GM12878 (cell line): ENCODE results near the gene ZBTB7B. TPM values are rescaled to one million over a fixed set of nuclear protein-coding genes. Genes with fewer than 3 reads are reported as not detected.

Source experiments
- BMI1 ChIP-seq: fragments of 450-650 bp; IDR thresholded peaks from 2 replicates; pipeline ENCODE4 v1.6.1; 2016; ENCODE audit warnings: mild to moderate bottlenecking, moderate library complexity, borderline replicate concordance
- CEBPZ ChIP-seq: fragments of 150-350 bp; IDR thresholded peaks from 2 replicates; pipeline ENCODE4 v1.6.1; 2016; ENCODE audit warnings: low read depth, low read length
- HDGF ChIP-seq: fragments of 450-650 bp; IDR thresholded peaks from 2 replicates; pipeline ENCODE4 v1.6.1; 2016; ENCODE audit warnings: antibody characterized with exemption
- KLF5 ChIP-seq: fragments of 450-650 bp; IDR thresholded peaks from 2 replicates; pipeline ENCODE4 v1.6.1; 2014; ENCODE audit warnings: mild to moderate bottlenecking; ENCODE audit not compliant: partially characterized antibody
- NBN ChIP-seq: fragments of 450-650 bp; IDR thresholded peaks from 2 replicates; pipeline ENCODE4 v1.6.1; 2016
- NFYA ChIP-seq: IDR thresholded peaks from 2 replicates; pipeline ENCODE4 v1.6.1; 2011; ENCODE audit warnings: low read depth, mild to moderate bottlenecking, low read length, improper control_type of control experiment, borderline replicate concordance
- POLR2AphosphoS5 ChIP-seq: IDR thresholded peaks from 2 replicates; pipeline ENCODE4 v1.6.1; 2011; ENCODE audit warnings: mild to moderate bottlenecking, low read length, inconsistent platforms
- SMAD1 ChIP-seq: fragments of 450-650 bp; IDR thresholded peaks from 2 replicates; pipeline ENCODE4 v1.6.1; 2018; ENCODE audit warnings: mild to moderate bottlenecking, low read depth; ENCODE audit not compliant: partially characterized antibody
- SMAD5 ChIP-seq: IDR thresholded peaks from 2 replicates; pipeline ENCODE4 v1.6.1; 2016; ENCODE audit warnings: antibody characterized with exemption, low read depth
- SP1 ChIP-seq: IDR thresholded peaks from one replicate; pipeline ENCODE4 v1.6.1; 2011; ENCODE audit warnings: low read depth, low read length
- SPI1 ChIP-seq: IDR thresholded peaks from 2 replicates; pipeline ENCODE4 v1.6.1; 2011; ENCODE audit warnings: low read depth, mild to moderate bottlenecking, low read length, moderate library complexity, borderline replicate concordance; ENCODE audit not compliant: insufficient read depth
- SREBF1 ChIP-seq: IDR thresholded peaks from 2 replicates; pipeline ENCODE4 v1.6.1; 2012; ENCODE audit warnings: mild to moderate bottlenecking, low read length
- polyA plus RNA-seq, 11 experiments: library from polyadenylated mRNA; depleted of rRNA in 4 of 11; unstranded in 6 of 11; stranded (reverse) in 5 of 11; fragments of >200 nt; fragmentation: Nextera tagmentation in 4 of 11; fragmentation: Illumina TruSeq in 1 of 11; extraction: Ambion mirVana in 4 of 11; extraction: Trizol in 1 of 11; gene quantifications; 1 replicate in 1 of 11; 2 replicates in 10 of 11; pipeline versions ENCODE4 v1.2.1 to v1.2.3, GENCODE V29; 2011 to 2016; ENCODE audit warnings: inconsistent platforms in 2 of 11, missing spikeins in 2 of 11, low read depth in 1 of 11
- total RNA-seq, 4 experiments: library from RNA; depleted of rRNA in 3 of 4; stranded (reverse); fragments of >200 nt in 3 of 4; fragmentation: Illumina TruSeq in 1 of 4; extraction: Trizol in 1 of 4; gene quantifications; 2 replicates each; pipeline versions ENCODE4 v1.2.1 to v1.2.3, GENCODE V29; 2013 to 2021
- TF ChIP-seq, protein P1 (sequence below): fragments of 450-650 bp; IDR thresholded peaks from 2 replicates; pipeline ENCODE4 v1.6.1; 2018; ENCODE audit warnings: mild to moderate bottlenecking, low read depth, moderate library complexity; ENCODE audit not compliant: partially characterized antibody
- TF ChIP-seq, protein P2 (sequence below): IDR thresholded peaks from 2 replicates; pipeline ENCODE4 v1.6.1; 2012; ENCODE audit warnings: low read depth, low read length, improper control_type of control experiment
- TF ChIP-seq, protein P3 (sequence below): fragments of 450-650 bp; IDR thresholded peaks from 2 replicates; pipeline ENCODE4 v1.6.1; 2017; ENCODE audit warnings: mild to moderate bottlenecking
- TF ChIP-seq, protein P4 (sequence below): fragments of 450-650 bp; IDR thresholded peaks from 2 replicates; pipeline ENCODE4 v1.6.1; 2016; ENCODE audit warnings: mild to moderate bottlenecking

ZBTB7B gene
- total and polyA plus RNA-seq, 10 of the 15 experiments (the other 5 are each of a cell fraction or from before 2014, with no cell fraction given) = 0.11 to 44.9 (median 11.3) TPM

GRCh38 chr1:154973344-154974101 lies 29.1 kb upstream of the ZBTB7B start (continued):
- no peak for TF ChIP-seq BMI1
- no peak for TF ChIP-seq NFYA
- TF ChIP-seq POLR2AphosphoS5 = peak; percentile 64
- TF ChIP-seq, protein P1, sequence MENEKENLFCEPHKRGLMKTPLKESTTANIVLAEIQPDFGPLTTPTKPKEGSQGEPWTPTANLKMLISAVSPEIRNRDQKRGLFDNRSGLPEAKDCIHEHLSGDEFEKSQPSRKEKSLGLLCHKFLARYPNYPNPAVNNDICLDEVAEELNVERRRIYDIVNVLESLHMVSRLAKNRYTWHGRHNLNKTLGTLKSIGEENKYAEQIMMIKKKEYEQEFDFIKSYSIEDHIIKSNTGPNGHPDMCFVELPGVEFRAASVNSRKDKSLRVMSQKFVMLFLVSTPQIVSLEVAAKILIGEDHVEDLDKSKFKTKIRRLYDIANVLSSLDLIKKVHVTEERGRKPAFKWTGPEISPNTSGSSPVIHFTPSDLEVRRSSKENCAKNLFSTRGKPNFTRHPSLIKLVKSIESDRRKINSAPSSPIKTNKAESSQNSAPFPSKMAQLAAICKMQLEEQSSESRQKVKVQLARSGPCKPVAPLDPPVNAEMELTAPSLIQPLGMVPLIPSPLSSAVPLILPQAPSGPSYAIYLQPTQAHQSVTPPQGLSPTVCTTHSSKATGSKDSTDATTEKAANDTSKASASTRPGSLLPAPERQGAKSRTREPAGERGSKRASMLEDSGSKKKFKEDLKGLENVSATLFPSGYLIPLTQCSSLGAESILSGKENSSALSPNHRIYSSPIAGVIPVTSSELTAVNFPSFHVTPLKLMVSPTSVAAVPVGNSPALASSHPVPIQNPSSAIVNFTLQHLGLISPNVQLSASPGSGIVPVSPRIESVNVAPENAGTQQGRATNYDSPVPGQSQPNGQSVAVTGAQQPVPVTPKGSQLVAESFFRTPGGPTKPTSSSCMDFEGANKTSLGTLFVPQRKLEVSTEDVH = no peak
- peak; percentile 59 for TF ChIP-seq SP1
- TF ChIP-seq, protein P2, sequence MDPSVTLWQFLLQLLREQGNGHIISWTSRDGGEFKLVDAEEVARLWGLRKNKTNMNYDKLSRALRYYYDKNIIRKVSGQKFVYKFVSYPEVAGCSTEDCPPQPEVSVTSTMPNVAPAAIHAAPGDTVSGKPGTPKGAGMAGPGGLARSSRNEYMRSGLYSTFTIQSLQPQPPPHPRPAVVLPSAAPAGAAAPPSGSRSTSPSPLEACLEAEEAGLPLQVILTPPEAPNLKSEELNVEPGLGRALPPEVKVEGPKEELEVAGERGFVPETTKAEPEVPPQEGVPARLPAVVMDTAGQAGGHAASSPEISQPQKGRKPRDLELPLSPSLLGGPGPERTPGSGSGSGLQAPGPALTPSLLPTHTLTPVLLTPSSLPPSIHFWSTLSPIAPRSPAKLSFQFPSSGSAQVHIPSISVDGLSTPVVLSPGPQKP = no peak
- TF ChIP-seq, protein P3, sequence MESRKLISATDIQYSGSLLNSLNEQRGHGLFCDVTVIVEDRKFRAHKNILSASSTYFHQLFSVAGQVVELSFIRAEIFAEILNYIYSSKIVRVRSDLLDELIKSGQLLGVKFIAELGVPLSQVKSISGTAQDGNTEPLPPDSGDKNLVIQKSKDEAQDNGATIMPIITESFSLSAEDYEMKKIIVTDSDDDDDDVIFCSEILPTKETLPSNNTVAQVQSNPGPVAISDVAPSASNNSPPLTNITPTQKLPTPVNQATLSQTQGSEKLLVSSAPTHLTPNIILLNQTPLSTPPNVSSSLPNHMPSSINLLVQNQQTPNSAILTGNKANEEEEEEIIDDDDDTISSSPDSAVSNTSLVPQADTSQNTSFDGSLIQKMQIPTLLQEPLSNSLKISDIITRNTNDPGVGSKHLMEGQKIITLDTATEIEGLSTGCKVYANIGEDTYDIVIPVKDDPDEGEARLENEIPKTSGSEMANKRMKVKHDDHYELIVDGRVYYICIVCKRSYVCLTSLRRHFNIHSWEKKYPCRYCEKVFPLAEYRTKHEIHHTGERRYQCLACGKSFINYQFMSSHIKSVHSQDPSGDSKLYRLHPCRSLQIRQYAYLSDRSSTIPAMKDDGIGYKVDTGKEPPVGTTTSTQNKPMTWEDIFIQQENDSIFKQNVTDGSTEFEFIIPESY = no peak
- no peak for TF ChIP-seq SREBF1
- peak; percentile 63 for TF ChIP-seq SMAD1
- no peak for TF ChIP-seq KLF5
- peak; percentile 59; the same call in 1 of the 2 replicates for TF ChIP-seq SMAD5
- TF ChIP-seq NBN = peak; percentile 97
- TF ChIP-seq HDGF = no peak
- no peak for TF ChIP-seq SPI1
- no peak for TF ChIP-seq CEBPZ
- TF ChIP-seq, protein P4, sequence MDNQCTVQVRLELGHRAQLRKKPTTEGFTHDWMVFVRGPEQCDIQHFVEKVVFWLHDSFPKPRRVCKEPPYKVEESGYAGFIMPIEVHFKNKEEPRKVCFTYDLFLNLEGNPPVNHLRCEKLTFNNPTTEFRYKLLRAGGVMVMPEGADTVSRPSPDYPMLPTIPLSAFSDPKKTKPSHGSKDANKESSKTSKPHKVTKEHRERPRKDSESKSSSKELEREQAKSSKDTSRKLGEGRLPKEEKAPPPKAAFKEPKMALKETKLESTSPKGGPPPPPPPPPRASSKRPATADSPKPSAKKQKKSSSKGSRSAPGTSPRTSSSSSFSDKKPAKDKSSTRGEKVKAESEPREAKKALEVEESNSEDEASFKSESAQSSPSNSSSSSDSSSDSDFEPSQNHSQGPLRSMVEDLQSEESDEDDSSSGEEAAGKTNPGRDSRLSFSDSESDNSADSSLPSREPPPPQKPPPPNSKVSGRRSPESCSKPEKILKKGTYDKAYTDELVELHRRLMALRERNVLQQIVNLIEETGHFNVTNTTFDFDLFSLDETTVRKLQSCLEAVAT = peak; percentile 54; the same call in 1 of the 2 replicates
